ENCODE results near the gene ATP13A3. TPM values are rescaled to one million over a fixed set of nuclear protein-coding genes. Genes with fewer than 3 reads are reported as not detected.

Gene ATP13A3
- total RNA-seq, 2 donors from 2014 or later: 188 to 284 TPM

GRCh38 chr3:194382196-194382891 lies 104.5 kb downstream of the ATP13A3 start:
- Histone ChIP-seq H3K36me3 (no peaks in the 10 kb centered on the region), H3K9me3 (no peaks in the 10 kb centered on the region), H3K27ac (no peak overlapping the region), H3K27me3 (no peaks in the 10 kb centered on the region), H3K4me3 (no peak overlapping the region), H3K4me1 (no peaks in the 10 kb centered on the region)
- no peak for TF ChIP-seq CTCF (IDR thresholded peaks at IDR 0.05)
- DNase-seq (ENCODE audit: low spot score): no peak

- Histone ChIP-seq H3K9me3 (no peaks in the 10 kb centered on the region), H3K27me3 (no peaks in the 10 kb centered on the region), H3K4me3 (no peak overlapping the region), H3K4me1 (no peaks in the 10 kb centered on the region), H3K27ac (no peak overlapping the region), H3K36me3 (no peaks in the 10 kb centered on the region)
- no peak for TF ChIP-seq CTCF (IDR thresholded peaks at IDR 0.05)
- no peak for DNase-seq (ENCODE audit: low spot score)
Measured at GRCh38 chr3:194381460-194381875, 105.3 kb downstream of the ATP13A3 start.

- H3K36me3 ChIP-seq: no peaks in the 10 kb centered on the region
- no peaks in the 10 kb centered on the region for H3K4me1 ChIP-seq
- TF ChIP-seq CTCF (IDR thresholded peaks at IDR 0.05): no peak
- no peaks in the 10 kb centered on the region for H3K27me3 ChIP-seq
- no peak overlapping the region for H3K27ac ChIP-seq
- DNase-seq (ENCODE audit: low spot score): no peak
- H3K9me3 ChIP-seq: no peaks in the 10 kb centered on the region
- no peak overlapping the region for H3K4me3 ChIP-seq
Measured at GRCh38 chr3:194380326-194380725, 106.5 kb downstream of the ATP13A3 start.

GRCh38 chr3:194379651-194380050 lies 107.2 kb downstream of the ATP13A3 start:
- Histone ChIP-seq H3K9me3 (no peaks in the 10 kb centered on the region), H3K4me1 (no peaks in the 10 kb centered on the region), H3K27ac (no peak overlapping the region), H3K36me3 (no peaks in the 10 kb centered on the region), H3K4me3 (no peak overlapping the region), H3K27me3 (no peaks in the 10 kb centered on the region)
- DNase-seq (ENCODE audit: low spot score): no peak
- no peak for TF ChIP-seq CTCF (IDR thresholded peaks at IDR 0.05)

GRCh38 chr3:194379231-194379630 lies 107.6 kb downstream of the ATP13A3 start:
- no peaks in the 10 kb centered on the region for H3K27me3 ChIP-seq
- no peak overlapping the region for H3K27ac ChIP-seq
- H3K36me3 ChIP-seq: no peaks in the 10 kb centered on the region
- no peak overlapping the region for H3K4me3 ChIP-seq
- no peak for DNase-seq (ENCODE audit: low spot score)
- H3K4me1 ChIP-seq: no peaks in the 10 kb centered on the region
- no peak for TF ChIP-seq CTCF (IDR thresholded peaks at IDR 0.05)
- no peaks in the 10 kb centered on the region for H3K9me3 ChIP-seq

GRCh38 chr3:194377708-194378107 lies 109.1 kb downstream of the ATP13A3 start:
- Histone ChIP-seq H3K4me1 (no peaks in the 10 kb centered on the region), H3K36me3 (no peaks in the 10 kb centered on the region), H3K27me3 (no peaks in the 10 kb centered on the region), H3K27ac (no peak overlapping the region), H3K9me3 (no peaks in the 10 kb centered on the region), H3K4me3 (no peak overlapping the region)
- no peak for DNase-seq (ENCODE audit: low spot score)
- TF ChIP-seq CTCF (IDR thresholded peaks at IDR 0.05): no peak

All from right atrium auricular region (tissue), 2 donors.